Measurements from ENCODE around the gene CDH4.

DNA sequence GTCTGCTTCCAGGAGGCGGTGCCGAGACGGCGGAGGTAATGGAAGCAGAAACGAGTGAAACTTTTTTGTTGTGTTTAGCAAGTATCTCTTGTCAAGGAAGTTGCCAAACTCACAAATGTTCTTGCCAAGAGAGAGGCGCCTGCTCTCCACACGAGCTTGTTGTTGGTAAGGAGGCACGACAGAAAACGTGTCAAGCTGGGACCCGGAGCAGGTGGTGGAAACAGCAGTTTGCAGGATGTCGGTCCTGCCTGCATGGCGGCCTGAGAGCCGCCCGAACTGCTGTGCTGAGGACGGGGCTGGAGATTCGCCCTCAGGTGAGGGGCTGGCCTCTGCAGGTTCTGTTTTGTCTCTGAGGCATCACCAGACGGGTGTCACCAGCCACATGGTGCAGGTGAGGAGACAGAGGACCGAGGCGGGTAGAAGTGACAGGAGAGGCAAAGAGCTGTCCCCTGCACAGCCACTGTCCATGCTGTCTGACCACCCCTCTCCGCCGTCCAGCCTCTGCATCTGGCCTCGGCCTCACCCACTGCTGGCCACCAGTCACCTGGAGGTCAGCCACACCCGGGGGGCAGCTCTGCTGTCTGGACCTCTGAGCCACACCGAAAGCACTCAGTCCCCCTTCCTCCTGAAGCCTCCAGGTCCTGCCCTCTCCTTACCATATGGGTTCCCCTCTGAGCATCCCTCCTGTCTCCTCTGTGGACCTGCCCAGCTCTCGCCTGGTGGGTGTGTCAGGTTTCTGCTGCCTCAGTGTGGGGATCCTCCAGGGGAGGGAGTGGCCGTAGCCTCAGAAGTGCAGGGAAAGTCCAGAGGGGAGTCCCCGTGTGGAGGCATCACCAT, 552.1 kb downstream of the CDH4 start:
- TF ChIP-seq, protein P1, sequence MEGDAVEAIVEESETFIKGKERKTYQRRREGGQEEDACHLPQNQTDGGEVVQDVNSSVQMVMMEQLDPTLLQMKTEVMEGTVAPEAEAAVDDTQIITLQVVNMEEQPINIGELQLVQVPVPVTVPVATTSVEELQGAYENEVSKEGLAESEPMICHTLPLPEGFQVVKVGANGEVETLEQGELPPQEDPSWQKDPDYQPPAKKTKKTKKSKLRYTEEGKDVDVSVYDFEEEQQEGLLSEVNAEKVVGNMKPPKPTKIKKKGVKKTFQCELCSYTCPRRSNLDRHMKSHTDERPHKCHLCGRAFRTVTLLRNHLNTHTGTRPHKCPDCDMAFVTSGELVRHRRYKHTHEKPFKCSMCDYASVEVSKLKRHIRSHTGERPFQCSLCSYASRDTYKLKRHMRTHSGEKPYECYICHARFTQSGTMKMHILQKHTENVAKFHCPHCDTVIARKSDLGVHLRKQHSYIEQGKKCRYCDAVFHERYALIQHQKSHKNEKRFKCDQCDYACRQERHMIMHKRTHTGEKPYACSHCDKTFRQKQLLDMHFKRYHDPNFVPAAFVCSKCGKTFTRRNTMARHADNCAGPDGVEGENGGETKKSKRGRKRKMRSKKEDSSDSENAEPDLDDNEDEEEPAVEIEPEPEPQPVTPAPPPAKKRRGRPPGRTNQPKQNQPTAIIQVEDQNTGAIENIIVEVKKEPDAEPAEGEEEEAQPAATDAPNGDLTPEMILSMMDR (IDR thresholded peaks at IDR 0.05): no peak
- TF ChIP-seq EZH2 (IDR thresholded peaks at IDR 0.05; ENCODE audit: borderline replicate concordance, insufficient read depth, low read depth, low read length, poor library complexity, severe bottlenecking): no peak

All from B cell (primary cell).